ENCODE data around the gene BBX.

BBX gene

GRCh38 chr3:107523539-107524325, 970 bp downstream of the BBX start:
- ATAC-seq (replicated peaks), result peak; percentile 45 to 48
- Mint-ChIP-seq H3K36me3 (peaks cover 0 to 3% of the 10 kb centered on the region in 2 donors), H3K27ac (peak overlapping the region; percentile 97), H3K9me3 (no peaks in the 10 kb centered on the region), H3K4me1 (peaks cover 20 to 43% of the 10 kb centered on the region in 2 donors), H3K27me3 (no peaks in the 10 kb centered on the region), H3K4me3 (peak overlapping the region; percentile 93 to 95)
- DNase-seq, result peak; percentile 39

- Mint-ChIP-seq H3K4me1 (peaks cover 22 to 46% of the 10 kb centered on the region in 2 donors), H3K27ac (peak overlapping the region; percentile 97), H3K9me3 (no peaks in the 10 kb centered on the region), H3K4me3 (peak overlapping the region; percentile 93 to 95), H3K36me3 (peaks cover 3% of the 10 kb centered on the region in 2 donors), H3K27me3 (no peaks in the 10 kb centered on the region)
- ATAC-seq (replicated peaks) (no peak), DNase-seq (peak; percentile 6)
Observed at GRCh38 chr3:107524326-107524840, 1.6 kb downstream of the BBX start.

- DNase-seq, result peak; percentile 20
Observed at GRCh38 chr3:107524841-107525643, 2.3 kb downstream of the BBX start.

GRCh38 chr3:107525644-107526305, 3.0 kb downstream of the BBX start:
- Mint-ChIP-seq H3K27ac (peak overlapping the region; percentile 87), H3K9me3 (no peaks in the 10 kb centered on the region), H3K4me3 (peak overlapping the region; percentile 91 to 93), H3K36me3 (peaks cover 3 to 5% of the 10 kb centered on the region in 2 donors), H3K27me3 (no peaks in the 10 kb centered on the region), H3K4me1 (peaks cover 25 to 47% of the 10 kb centered on the region in 2 donors)
- DNase-seq (peak; percentile 12), ATAC-seq (replicated peaks) (no peak)

More at GRCh38 chr3:107524841-107525643, 2.3 kb downstream of the BBX start:
- peak overlapping the region; percentile 87 for H3K27ac Mint-ChIP-seq
- peak overlapping the region; percentile 93 to 95 for H3K4me3 Mint-ChIP-seq
- H3K27me3 Mint-ChIP-seq, result no peaks in the 10 kb centered on the region
- peak; percentile 12 to 13 for ATAC-seq (replicated peaks)
- H3K4me1 Mint-ChIP-seq, result peaks cover 24 to 47% of the 10 kb centered on the region in 2 donors
- H3K9me3 Mint-ChIP-seq, result no peaks in the 10 kb centered on the region
- H3K36me3 Mint-ChIP-seq, result peaks cover 3 to 4% of the 10 kb centered on the region in 2 donors

GRCh38 chr3:107531917-107532469, 9.2 kb downstream of the BBX start:
- peaks cover 3 to 11% of the 10 kb centered on the region in 2 donors for H3K36me3 Mint-ChIP-seq
- no peak overlapping the region for H3K27ac Mint-ChIP-seq
- ATAC-seq (replicated peaks), result no peak
- no peak overlapping the region for H3K4me3 Mint-ChIP-seq
- H3K27me3 Mint-ChIP-seq, result no peaks in the 10 kb centered on the region
- peaks cover 5 to 21% of the 10 kb centered on the region in 2 donors for H3K4me1 Mint-ChIP-seq
- no peaks in the 10 kb centered on the region for H3K9me3 Mint-ChIP-seq
- DNase-seq, result no peak

- no peak overlapping the region for H3K27ac Mint-ChIP-seq
- no peak overlapping the region for H3K4me3 Mint-ChIP-seq
- peaks cover 0 to 6% of the 10 kb centered on the region in 2 donors for H3K36me3 Mint-ChIP-seq
- H3K9me3 Mint-ChIP-seq, result no peaks in the 10 kb centered on the region
- H3K27me3 Mint-ChIP-seq, result no peaks in the 10 kb centered on the region
- no peak for DNase-seq
- no peak for ATAC-seq (replicated peaks)
- peaks cover 7 to 22% of the 10 kb centered on the region in 2 donors for H3K4me1 Mint-ChIP-seq
Observed at GRCh38 chr3:107540857-107541256, 18.1 kb downstream of the BBX start.

- no peak for ATAC-seq (replicated peaks)
- H3K9me3 Mint-ChIP-seq, result peaks cover 0 to under 1% of the 10 kb centered on the region in 2 donors
- no peak overlapping the region for H3K4me3 Mint-ChIP-seq
- no peaks in the 10 kb centered on the region for H3K27me3 Mint-ChIP-seq
- peaks cover 2 to 5% of the 10 kb centered on the region in 2 donors for H3K36me3 Mint-ChIP-seq
- no peak for DNase-seq
- H3K27ac Mint-ChIP-seq, result no peak overlapping the region
- H3K4me1 Mint-ChIP-seq, result peaks cover 8 to 24% of the 10 kb centered on the region in 2 donors
Observed at GRCh38 chr3:107542665-107543064, 19.9 kb downstream of the BBX start.

GRCh38 chr3:107543666-107544065, 20.9 kb downstream of the BBX start:
- H3K27me3 Mint-ChIP-seq, result no peaks in the 10 kb centered on the region
- ATAC-seq (replicated peaks) (no peak), DNase-seq (no peak)
- H3K27ac Mint-ChIP-seq, result no peak overlapping the region
- peaks cover 0 to 5% of the 10 kb centered on the region in 2 donors for H3K9me3 Mint-ChIP-seq
- H3K4me1 Mint-ChIP-seq, result peaks cover 8 to 22% of the 10 kb centered on the region in 2 donors
- no peak overlapping the region for H3K4me3 Mint-ChIP-seq
- H3K36me3 Mint-ChIP-seq, result peaks cover 9 to 13% of the 10 kb centered on the region in 2 donors

- H3K36me3 Mint-ChIP-seq, result peaks cover 14 to 17% of the 10 kb centered on the region in 2 donors
- no peak for ATAC-seq (replicated peaks)
- no peak for DNase-seq
- H3K27ac Mint-ChIP-seq, result no peak overlapping the region
- peaks cover 10 to 29% of the 10 kb centered on the region in 2 donors for H3K4me1 Mint-ChIP-seq
- no peaks in the 10 kb centered on the region for H3K27me3 Mint-ChIP-seq
- no peak overlapping the region for H3K4me3 Mint-ChIP-seq
- H3K9me3 Mint-ChIP-seq, result peaks cover 0 to 5% of the 10 kb centered on the region in 2 donors
Observed at GRCh38 chr3:107545680-107546120, 22.9 kb downstream of the BBX start.

- Mint-ChIP-seq H3K27ac (no peak overlapping the region), H3K4me1 (peaks cover 12 to 21% of the 10 kb centered on the region in 2 donors), H3K36me3 (peaks cover 14 to 17% of the 10 kb centered on the region in 2 donors), H3K9me3 (peaks cover 0 to 5% of the 10 kb centered on the region in 2 donors), H3K4me3 (no peak overlapping the region), H3K27me3 (no peaks in the 10 kb centered on the region)
- DNase-seq (no peak), ATAC-seq (replicated peaks) (no peak)
Observed at GRCh38 chr3:107548601-107549000, 25.8 kb downstream of the BBX start.

- H3K9me3 Mint-ChIP-seq, result no peaks in the 10 kb centered on the region
- ATAC-seq (replicated peaks) (peak; percentile 73 to 82), DNase-seq (no peak)
- no peak overlapping the region for H3K27ac Mint-ChIP-seq
- H3K27me3 Mint-ChIP-seq, result no peaks in the 10 kb centered on the region
- peaks cover 25 to 49% of the 10 kb centered on the region in 2 donors for H3K4me1 Mint-ChIP-seq
- no peak overlapping the region for H3K4me3 Mint-ChIP-seq
- peaks cover 0 to 2% of the 10 kb centered on the region in 2 donors for H3K36me3 Mint-ChIP-seq
Observed at GRCh38 chr3:107555359-107555758, 32.6 kb downstream of the BBX start.

GRCh38 chr3:107557743-107558142, 35.0 kb downstream of the BBX start:
- Mint-ChIP-seq H3K4me3 (no peak overlapping the region), H3K4me1 (peaks cover 30 to 58% of the 10 kb centered on the region in 2 donors), H3K27me3 (no peaks in the 10 kb centered on the region), H3K9me3 (no peaks in the 10 kb centered on the region), H3K27ac (no peak overlapping the region), H3K36me3 (no peaks in the 10 kb centered on the region)
- DNase-seq, result no peak
- ATAC-seq (replicated peaks), result no peak

GRCh38 chr3:107560166-107560565, 37.4 kb downstream of the BBX start:
- Mint-ChIP-seq H3K27me3 (no peaks in the 10 kb centered on the region), H3K27ac (no peak overlapping the region), H3K9me3 (no peaks in the 10 kb centered on the region), H3K4me1 (peaks cover 27 to 60% of the 10 kb centered on the region in 2 donors), H3K36me3 (no peaks in the 10 kb centered on the region), H3K4me3 (peak overlapping the region in 1 of 2 donors; percentile 61)
- DNase-seq (no peak), ATAC-seq (replicated peaks) (peak; percentile 55 to 59)

Measured in stimulated activated naive B cell treated with anti-CD40 and anti-IgM and Interleukin-4, amounts not matched to agents 10 μg/mL and 1 μg/mL and 100 μg/mL, for 72 hours (primary cell).